Measurements from ENCODE around the gene PSMG4. TPM values are rescaled to one million over a fixed set of nuclear protein-coding genes. Genes with fewer than 3 reads are reported as not detected.

PSMG4 gene
- total and polyA plus RNA-seq, 10 of the 15 experiments (the other 5 are each of a cell fraction or from before 2014, with no cell fraction given): 7.1 to 62.6 (median 29.8) TPM

DNA sequence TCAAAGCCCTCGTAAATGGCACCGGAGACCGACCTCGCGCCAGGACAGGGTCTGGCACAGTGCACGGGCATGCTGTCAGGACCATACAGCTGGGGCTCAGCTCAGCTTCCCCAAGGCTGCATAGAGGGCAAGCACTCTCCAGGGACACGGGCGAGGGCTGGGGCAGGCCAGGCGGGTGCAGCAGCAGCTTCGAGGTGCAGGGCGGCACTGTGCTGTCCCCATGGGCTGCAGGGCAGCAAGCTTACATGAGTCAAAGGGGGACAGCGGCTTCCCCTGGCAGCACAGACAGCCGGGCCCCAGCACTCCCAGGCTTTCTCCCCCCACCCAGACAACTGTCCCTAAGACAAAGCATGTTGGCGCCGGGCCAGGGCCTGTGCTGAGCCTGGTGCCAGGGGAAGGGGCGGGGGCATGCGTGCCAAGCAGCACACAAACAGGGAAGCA lies 25.7 kb downstream of the PSMG4 start:
- FAIRE-seq: no peak
- DNase-seq (ENCODE audit: low read depth, low spot score): no peak

More for the DNA sequence above, 25.7 kb downstream of the PSMG4 start:
- Histone ChIP-seq H3K36me3 (ENCODE audit: control insufficient read depth in 2 of 2, insufficient read depth in 2 of 2, low read length in 1 of 2) (no peaks in the 10 kb centered on the region; a peak in 1 of 4 replicates), H2AFZ (ENCODE audit: control insufficient read depth, low read depth, low read length) (no peak overlapping the region), H3K4me1 (ENCODE audit: control insufficient read depth, insufficient read depth, low read length) (no peaks in the 10 kb centered on the region), H3K9me3 (replicated peaks; ENCODE audit: control insufficient read depth, insufficient read depth, low read length) (no peaks in the 10 kb centered on the region), H3K4me2 (ENCODE audit: control insufficient read depth, insufficient read depth) (no peak overlapping the region), H3K27ac (ENCODE audit: control insufficient read depth, insufficient read depth) (no peak overlapping the region), H3K79me2 (ENCODE audit: control insufficient read depth, insufficient read depth, low read length) (no peaks in the 10 kb centered on the region), H3K4me3 (no peak overlapping the region), H3K27me3 (replicated peaks in 1 of 2; ENCODE audit: control insufficient read depth in 2 of 2, insufficient read depth in 2 of 2, low read length in 1 of 2) (no peaks in the 10 kb centered on the region), H4K20me1 (ENCODE audit: control insufficient read depth, insufficient read depth) (no peaks in the 10 kb centered on the region), H3K9ac (ENCODE audit: control insufficient read depth, insufficient read depth, low read length) (no peak overlapping the region)
- ChIA-PET CTCF (no interaction called here), POLR2A (no interaction called here), SMC1A (ENCODE audit: uncharacterized antibody, unreplicated experiment) (no interaction called here), RAD21 (ENCODE audit: unreplicated experiment) (no interaction called here)
- no peak for TF ChIP-seq ETV6 (conservative IDR thresholded peaks at IDR 0.05 in 1 of 2, IDR thresholded peaks at IDR 0.05 in 1 of 2; ENCODE audit: borderline replicate concordance in 1 of 2, low read depth in 1 of 2)
- no peak for TF ChIP-seq BHLHE40 (IDR thresholded peaks at IDR 0.05; ENCODE audit: borderline replicate concordance in 1 of 2, low read depth in 2 of 2, low read length in 1 of 2)
- no peak for TF ChIP-seq SUZ12 (IDR thresholded peaks at IDR 0.05; ENCODE audit: unreplicated experiment)
- TF ChIP-seq, protein P1, sequence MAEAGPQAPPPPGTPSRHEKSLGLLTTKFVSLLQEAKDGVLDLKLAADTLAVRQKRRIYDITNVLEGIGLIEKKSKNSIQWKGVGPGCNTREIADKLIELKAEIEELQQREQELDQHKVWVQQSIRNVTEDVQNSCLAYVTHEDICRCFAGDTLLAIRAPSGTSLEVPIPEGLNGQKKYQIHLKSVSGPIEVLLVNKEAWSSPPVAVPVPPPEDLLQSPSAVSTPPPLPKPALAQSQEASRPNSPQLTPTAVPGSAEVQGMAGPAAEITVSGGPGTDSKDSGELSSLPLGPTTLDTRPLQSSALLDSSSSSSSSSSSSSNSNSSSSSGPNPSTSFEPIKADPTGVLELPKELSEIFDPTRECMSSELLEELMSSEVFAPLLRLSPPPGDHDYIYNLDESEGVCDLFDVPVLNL (IDR thresholded peaks at IDR 0.05; ENCODE audit: low read depth, low read length): no peak
- TF ChIP-seq, protein P2, sequence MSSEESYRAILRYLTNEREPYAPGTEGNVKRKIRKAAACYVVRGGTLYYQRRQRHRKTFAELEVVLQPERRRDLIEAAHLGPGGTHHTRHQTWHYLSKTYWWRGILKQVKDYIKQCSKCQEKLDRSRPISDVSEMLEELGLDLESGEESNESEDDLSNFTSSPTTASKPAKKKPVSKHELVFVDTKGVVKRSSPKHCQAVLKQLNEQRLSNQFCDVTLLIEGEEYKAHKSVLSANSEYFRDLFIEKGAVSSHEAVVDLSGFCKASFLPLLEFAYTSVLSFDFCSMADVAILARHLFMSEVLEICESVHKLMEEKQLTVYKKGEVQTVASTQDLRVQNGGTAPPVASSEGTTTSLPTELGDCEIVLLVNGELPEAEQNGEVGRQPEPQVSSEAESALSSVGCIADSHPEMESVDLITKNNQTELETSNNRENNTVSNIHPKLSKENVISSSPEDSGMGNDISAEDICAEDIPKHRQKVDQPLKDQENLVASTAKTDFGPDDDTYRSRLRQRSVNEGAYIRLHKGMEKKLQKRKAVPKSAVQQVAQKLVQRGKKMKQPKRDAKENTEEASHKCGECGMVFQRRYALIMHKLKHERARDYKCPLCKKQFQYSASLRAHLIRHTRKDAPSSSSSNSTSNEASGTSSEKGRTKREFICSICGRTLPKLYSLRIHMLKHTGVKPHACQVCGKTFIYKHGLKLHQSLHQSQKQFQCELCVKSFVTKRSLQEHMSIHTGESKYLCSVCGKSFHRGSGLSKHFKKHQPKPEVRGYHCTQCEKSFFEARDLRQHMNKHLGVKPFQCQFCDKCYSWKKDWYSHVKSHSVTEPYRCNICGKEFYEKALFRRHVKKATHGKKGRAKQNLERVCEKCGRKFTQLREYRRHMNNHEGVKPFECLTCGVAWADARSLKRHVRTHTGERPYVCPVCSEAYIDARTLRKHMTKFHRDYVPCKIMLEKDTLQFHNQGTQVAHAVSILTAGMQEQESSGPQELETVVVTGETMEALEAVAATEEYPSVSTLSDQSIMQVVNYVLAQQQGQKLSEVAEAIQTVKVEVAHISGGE (CRISPR knock-in tag; IDR thresholded peaks at IDR 0.05): no peak
- intact Hi-C loops (cut with micrococcal nuclease; ENCODE audit: unreplicated experiment) (no loop called here), in situ Hi-C loops (cut with MboI) (loop anchor here (5.0 kb wide), 1 partner anchor 448 kb away; no protein-coding TSS in a partner anchor)
- ATAC-seq: no peak
- no TSS peak for BruUV-seq (replicated peaks)
- WGBS (ENCODE audit: insufficient coverage, insufficient replicate concordance, low lambda C conversion rate, missing lambda C conversion rate): 81% methylated on average over 17 of the region's 17 CpGs

Data from GM12878 (cell line).